Parathyroid adenoma (tissue), 2 donors: ENCODE data around the gene SGIP1.

ENCODE experiments used
- H2AFZ ChIP-seq: fragments of 300-600 bp; sonication (generic); one replicate; pipeline ENCODE4 v1.7.0; 2017; ENCODE audit warnings: antibody characterized with exemption, mild to moderate bottlenecking
- H3K27ac ChIP-seq: fragments of 300-600 bp; sonication (generic); one replicate; pipeline ENCODE4 v1.7.0; 2017
- H3K27me3 ChIP-seq: fragments of 300-600 bp; sonication (generic); one replicate; pipeline ENCODE4 v1.7.0; 2017; ENCODE audit warnings: low read length; ENCODE audit not compliant: control insufficient read depth, insufficient read depth
- H3K36me3 ChIP-seq: fragments of 300-600 bp; sonication (generic); one replicate; pipeline ENCODE4 v1.7.0; 2017; ENCODE audit warnings: low read length; ENCODE audit not compliant: control insufficient read depth, insufficient read depth
- H3K4me1 ChIP-seq: fragments of 300-600 bp; sonication (generic); one replicate; pipeline ENCODE4 v1.7.0; 2017; ENCODE audit warnings: control low read depth
- H3K4me2 ChIP-seq: fragments of 300-600 bp; sonication (generic); one replicate; pipeline ENCODE4 v1.7.0; 2017; ENCODE audit warnings: low read length
- H3K4me3 ChIP-seq: fragments of 300-600 bp; sonication (generic); one replicate; pipeline ENCODE4 v1.7.0; 2017; ENCODE audit warnings: low read depth, low read length
- H3K79me2 ChIP-seq: fragments of 300-600 bp; sonication (generic); one replicate; pipeline ENCODE4 v1.7.0; 2017; ENCODE audit warnings: control low read depth
- H3K9ac ChIP-seq: fragments of 300-600 bp; sonication (generic); one replicate; pipeline ENCODE4 v1.7.0; 2017; ENCODE audit warnings: mild to moderate bottlenecking
- H3K9me3 ChIP-seq: fragments of 300-600 bp; sonication (generic); one replicate; pipeline ENCODE4 v1.7.0; 2017; ENCODE audit warnings: low read length; ENCODE audit not compliant: control insufficient read depth
- TF ChIP-seq, protein P1 (sequence below): fragments of 300-600 bp; sonication (generic); IDR thresholded peaks from one replicate; pipeline ENCODE4 v1.7.0; 2017; ENCODE audit warnings: antibody characterized with exemption, mild to moderate bottlenecking
- donor health status: primary hyperparathyroidism.

Gene SGIP1

DNA sequence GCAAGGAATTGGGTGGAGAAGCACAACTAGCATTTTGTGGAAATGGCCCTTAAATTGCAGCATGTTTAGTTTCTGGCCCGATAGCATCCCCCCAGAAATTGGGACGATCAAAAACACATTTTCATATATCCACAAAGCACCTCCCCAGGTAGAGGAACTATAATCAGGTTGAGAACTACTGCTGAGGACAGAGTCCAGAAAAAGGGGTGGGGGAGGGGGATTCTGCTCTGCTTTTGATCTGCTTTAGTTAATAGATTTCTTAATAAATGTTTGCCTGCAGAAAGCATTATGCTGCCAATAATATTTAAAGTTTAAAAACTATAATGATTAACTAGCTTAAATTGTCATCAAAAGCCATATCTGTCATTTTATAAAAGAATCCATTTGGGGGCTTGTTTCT is 203.9 kb downstream of the SGIP1 start:
- TF ChIP-seq, protein P1, sequence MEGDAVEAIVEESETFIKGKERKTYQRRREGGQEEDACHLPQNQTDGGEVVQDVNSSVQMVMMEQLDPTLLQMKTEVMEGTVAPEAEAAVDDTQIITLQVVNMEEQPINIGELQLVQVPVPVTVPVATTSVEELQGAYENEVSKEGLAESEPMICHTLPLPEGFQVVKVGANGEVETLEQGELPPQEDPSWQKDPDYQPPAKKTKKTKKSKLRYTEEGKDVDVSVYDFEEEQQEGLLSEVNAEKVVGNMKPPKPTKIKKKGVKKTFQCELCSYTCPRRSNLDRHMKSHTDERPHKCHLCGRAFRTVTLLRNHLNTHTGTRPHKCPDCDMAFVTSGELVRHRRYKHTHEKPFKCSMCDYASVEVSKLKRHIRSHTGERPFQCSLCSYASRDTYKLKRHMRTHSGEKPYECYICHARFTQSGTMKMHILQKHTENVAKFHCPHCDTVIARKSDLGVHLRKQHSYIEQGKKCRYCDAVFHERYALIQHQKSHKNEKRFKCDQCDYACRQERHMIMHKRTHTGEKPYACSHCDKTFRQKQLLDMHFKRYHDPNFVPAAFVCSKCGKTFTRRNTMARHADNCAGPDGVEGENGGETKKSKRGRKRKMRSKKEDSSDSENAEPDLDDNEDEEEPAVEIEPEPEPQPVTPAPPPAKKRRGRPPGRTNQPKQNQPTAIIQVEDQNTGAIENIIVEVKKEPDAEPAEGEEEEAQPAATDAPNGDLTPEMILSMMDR: no peak
- Histone ChIP-seq H2AFZ (no peak overlapping the region), H3K36me3 (no peaks in the 10 kb centered on the region), H3K4me1 (no peaks in the 10 kb centered on the region), H3K4me3 (no peak overlapping the region), H3K27me3 (no peaks in the 10 kb centered on the region), H3K79me2 (no peaks in the 10 kb centered on the region), H3K4me2 (no peak overlapping the region), H3K9me3 (no peaks in the 10 kb centered on the region), H3K27ac (no peak overlapping the region), H3K9ac (no peak overlapping the region)

DNA sequence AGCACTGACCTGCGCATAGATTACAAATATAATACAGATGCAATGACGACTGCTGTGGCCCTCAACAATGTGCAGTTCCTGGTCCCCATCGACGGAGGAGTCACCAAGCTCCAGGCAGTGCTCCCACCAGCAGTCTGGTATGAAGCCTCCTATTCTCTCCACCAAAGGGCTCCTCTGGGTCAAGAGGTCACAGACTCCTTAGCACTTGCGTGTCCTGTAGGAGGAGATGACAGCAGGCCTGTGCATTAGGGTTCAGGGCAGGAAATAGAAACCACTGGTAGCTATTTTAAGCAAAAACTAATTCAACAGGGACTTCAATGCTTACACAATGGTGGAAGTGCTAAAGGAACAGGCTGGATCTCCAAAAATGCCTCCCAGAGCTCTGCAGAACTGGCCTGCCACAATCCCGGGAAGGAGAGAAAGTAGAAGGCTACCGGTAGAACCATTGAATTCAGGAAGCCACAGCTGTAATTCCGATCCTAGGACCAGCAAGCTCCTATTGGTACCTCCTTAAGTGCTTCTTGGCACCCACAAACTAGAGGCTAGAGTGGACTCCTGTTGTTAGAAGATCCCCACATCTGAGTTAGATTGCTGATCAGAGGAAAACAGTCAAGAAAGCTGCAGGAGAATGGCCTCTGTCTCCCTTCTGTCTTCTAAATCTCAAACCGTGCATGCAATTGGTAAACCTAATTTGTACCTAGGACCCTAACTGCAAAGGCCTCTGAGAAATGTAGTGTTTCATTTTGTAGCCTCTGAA is 205.6 kb downstream of the SGIP1 start:
- Histone ChIP-seq H2AFZ (no peak overlapping the region), H3K36me3 (no peaks in the 10 kb centered on the region), H3K79me2 (no peaks in the 10 kb centered on the region), H3K9me3 (no peaks in the 10 kb centered on the region), H3K27ac (no peak overlapping the region), H3K27me3 (no peaks in the 10 kb centered on the region), H3K9ac (no peak overlapping the region), H3K4me2 (no peak overlapping the region), H3K4me3 (no peak overlapping the region), H3K4me1 (no peaks in the 10 kb centered on the region)
- TF ChIP-seq, protein P1: no peak

DNA sequence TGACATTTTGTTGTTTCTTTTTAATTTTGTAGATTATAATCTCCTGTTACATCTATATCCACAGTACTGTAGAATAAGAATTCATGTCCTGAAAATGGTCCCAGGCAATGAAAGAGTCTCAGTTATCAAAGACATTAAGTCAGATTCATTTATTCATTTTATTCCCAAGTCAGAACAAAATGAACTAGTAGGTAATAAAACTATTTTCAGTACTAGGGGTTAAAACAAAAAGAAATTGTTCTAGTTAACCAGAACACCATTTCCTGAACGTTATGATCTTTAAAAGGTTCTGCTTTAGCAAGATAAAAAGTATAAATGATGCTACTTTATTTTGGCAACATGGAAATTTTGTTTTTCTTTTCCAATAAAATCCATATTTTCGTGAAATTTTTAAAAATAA is 211.5 kb downstream of the SGIP1 start:
- no peak overlapping the region for H2AFZ ChIP-seq
- H3K4me3 ChIP-seq: no peak overlapping the region
- no peaks in the 10 kb centered on the region for H3K27me3 ChIP-seq
- H3K4me2 ChIP-seq: no peak overlapping the region
- no peaks in the 10 kb centered on the region for H3K9me3 ChIP-seq
- no peak overlapping the region for H3K27ac ChIP-seq
- H3K79me2 ChIP-seq: no peaks in the 10 kb centered on the region
- H3K9ac ChIP-seq: no peak overlapping the region
- no peaks in the 10 kb centered on the region for H3K4me1 ChIP-seq
- no peaks in the 10 kb centered on the region for H3K36me3 ChIP-seq
- TF ChIP-seq, protein P1: no peak

DNA sequence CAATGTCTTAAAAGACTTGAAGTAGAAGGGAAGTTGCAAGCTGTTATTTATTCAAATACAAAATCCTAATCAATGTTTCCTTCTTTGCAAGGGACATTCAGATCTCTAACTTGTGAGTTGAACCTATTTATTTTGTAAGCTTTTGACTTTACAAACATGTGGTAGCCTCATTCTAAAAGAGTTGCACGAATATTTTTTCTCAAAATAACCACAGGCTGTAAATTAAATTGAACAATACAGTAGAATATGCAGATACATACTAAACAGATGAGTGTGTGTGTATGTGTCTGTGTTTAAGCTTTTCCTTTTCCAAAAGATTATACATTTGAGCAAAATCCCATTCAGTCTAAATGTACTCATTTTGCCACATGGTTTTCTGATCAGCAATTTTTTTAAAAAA is 213.5 kb downstream of the SGIP1 start:
- Histone ChIP-seq H3K9me3 (no peaks in the 10 kb centered on the region), H3K27me3 (peaks cover 3% of the 10 kb centered on the region)

More for the DNA sequence above, 213.5 kb downstream of the SGIP1 start:
- Histone ChIP-seq H3K27ac (no peak overlapping the region), H3K36me3 (no peaks in the 10 kb centered on the region), H3K9ac (no peak overlapping the region), H3K4me2 (no peak overlapping the region), H3K4me1 (no peaks in the 10 kb centered on the region), H2AFZ (no peak overlapping the region), H3K79me2 (no peaks in the 10 kb centered on the region), H3K4me3 (no peak overlapping the region)
- TF ChIP-seq, protein P1: no peak
